HEK293 (cell line): ENCODE data around the gene ASB6.

ENCODE experiments used
- BCL11A ChIP-seq: fragments of 450-650 bp; formaldehyde crosslinking; IDR thresholded peaks from 2 replicates; pipeline ENCODE4 v1.5.1; 2016; ENCODE audit warnings: low read depth, missing biosample characterization, missing genetic modification characterization
- FEZF1 ChIP-seq: fragments of 450-650 bp; formaldehyde crosslinking; IDR thresholded peaks from 2 replicates; pipeline ENCODE4 v1.5.1; 2016; ENCODE audit warnings: missing biosample characterization, missing genetic modification characterization
- MYNN ChIP-seq: fragments of 450-650 bp; formaldehyde crosslinking; IDR thresholded peaks from 2 replicates; pipeline ENCODE4 v1.5.1; 2016; ENCODE audit warnings: missing biosample characterization, missing genetic modification characterization, borderline replicate concordance
- SP3 ChIP-seq: fragments of 450-650 bp; formaldehyde crosslinking; IDR thresholded peaks from 2 replicates; pipeline ENCODE4 v1.5.1; 2016; ENCODE audit warnings: missing biosample characterization, missing genetic modification characterization
- ZBTB8A ChIP-seq: fragments of 450-650 bp; formaldehyde crosslinking; IDR thresholded peaks from 2 replicates; pipeline ENCODE4 v1.5.1; 2016; ENCODE audit warnings: missing biosample characterization, missing genetic modification characterization
- ZFP41 ChIP-seq: fragments of 450-650 bp; formaldehyde crosslinking; IDR thresholded peaks from 2 replicates; pipeline ENCODE4 v1.5.1; 2016; ENCODE audit warnings: missing biosample characterization, missing genetic modification characterization, borderline replicate concordance
- ZNF138 ChIP-seq: fragments of 450-650 bp; formaldehyde crosslinking; IDR thresholded peaks from 2 replicates; pipeline ENCODE4 v1.5.1; 2016; ENCODE audit warnings: missing biosample characterization, missing genetic modification characterization, borderline replicate concordance
- ZNF274 ChIP-seq, 2 experiments: fragments of 200-500 bp in 1 of 2; fragments of 450-650 bp in 1 of 2; sonication (Bioruptor generic) in 1 of 2; formaldehyde crosslinking in 1 of 2; IDR thresholded peaks; 2 replicates each; pipeline versions ENCODE4 v1.5.1 to v1.6.1; 2014 to 2016; ENCODE audit warnings: borderline replicate concordance in 1 of 2, inconsistent platforms in 1 of 2, low read length in 1 of 2, missing biosample characterization in 1 of 2, missing genetic modification characterization in 1 of 2
- ZNF324 ChIP-seq: fragments of 450-650 bp; formaldehyde crosslinking; IDR thresholded peaks from 2 replicates; pipeline ENCODE4 v1.5.1; 2016; ENCODE audit warnings: missing biosample characterization, missing genetic modification characterization
- ZNF366 ChIP-seq: fragments of 450-650 bp; formaldehyde crosslinking; conservative IDR thresholded peaks from 2 replicates; pipeline ENCODE4 v1.5.1; 2016; ENCODE audit warnings: missing biosample characterization, missing genetic modification characterization
- TF ChIP-seq, protein P1 (sequence below): sonication (generic); formaldehyde crosslinking; IDR thresholded peaks from 2 replicates; pipeline ENCODE4 v1.8.1; 2022; ENCODE audit warnings: mild to moderate bottlenecking, moderate library complexity, missing genetic modification reagents
- TF ChIP-seq, protein P2 (sequence below): fragments of 450-650 bp; formaldehyde crosslinking; IDR thresholded peaks from 2 replicates; pipeline ENCODE4 v1.5.1; 2016; ENCODE audit warnings: missing biosample characterization, missing genetic modification characterization
- TF ChIP-seq, protein P3 (sequence below): fragments of 450-650 bp; formaldehyde crosslinking; IDR thresholded peaks from 2 replicates; pipeline ENCODE4 v1.5.1; 2016; ENCODE audit warnings: missing biosample characterization, missing genetic modification characterization, borderline replicate concordance
- TF ChIP-seq, protein P4 (sequence below): fragments of 450-650 bp; formaldehyde crosslinking; IDR thresholded peaks from 2 replicates; pipeline ENCODE4 v1.5.1; 2016; ENCODE audit warnings: missing biosample characterization, missing genetic modification characterization

DNA sequence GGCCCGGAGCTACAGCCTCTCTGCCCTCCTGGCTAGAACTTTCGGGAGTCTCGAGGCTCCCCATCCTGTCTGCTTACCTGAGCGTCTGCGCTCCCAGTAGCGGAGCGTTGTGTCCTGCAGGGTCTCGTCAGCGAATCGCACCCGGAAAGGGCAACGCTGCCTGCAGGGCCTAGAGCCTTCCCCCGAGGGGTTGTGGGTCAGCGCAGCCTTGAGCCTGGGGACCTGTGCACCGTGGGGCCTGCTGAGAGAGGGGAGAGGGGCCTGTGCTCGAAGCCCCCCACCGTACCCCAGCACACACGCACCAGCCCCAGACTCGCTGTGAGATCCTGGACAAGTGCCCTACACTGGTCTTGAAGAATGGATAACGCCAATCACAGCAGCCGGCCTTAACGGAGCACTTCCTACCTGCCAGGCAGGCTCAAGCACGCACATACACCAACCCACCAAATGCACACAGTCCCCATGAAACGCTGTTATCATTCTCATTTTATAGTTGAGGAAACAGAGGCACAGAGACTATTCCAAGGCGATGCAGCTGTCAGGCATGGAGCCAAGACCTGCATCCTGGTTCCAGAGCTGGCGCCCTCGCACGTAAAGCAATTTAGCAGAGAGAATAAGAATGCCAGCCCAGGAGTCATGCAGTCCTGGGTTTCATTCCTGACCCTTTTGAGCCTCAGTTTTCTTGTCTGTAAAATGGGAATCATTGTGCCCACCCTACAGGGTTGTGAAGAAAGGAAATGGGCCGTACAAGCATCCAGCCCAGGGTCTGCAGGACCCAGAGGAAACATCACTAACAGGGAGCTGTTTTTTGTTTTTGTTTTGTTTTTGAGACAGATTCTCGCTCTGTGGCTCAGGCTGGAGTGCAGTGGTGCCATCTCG, 26.3 kb downstream of the ASB6 start:
- TF ChIP-seq, protein P1, sequence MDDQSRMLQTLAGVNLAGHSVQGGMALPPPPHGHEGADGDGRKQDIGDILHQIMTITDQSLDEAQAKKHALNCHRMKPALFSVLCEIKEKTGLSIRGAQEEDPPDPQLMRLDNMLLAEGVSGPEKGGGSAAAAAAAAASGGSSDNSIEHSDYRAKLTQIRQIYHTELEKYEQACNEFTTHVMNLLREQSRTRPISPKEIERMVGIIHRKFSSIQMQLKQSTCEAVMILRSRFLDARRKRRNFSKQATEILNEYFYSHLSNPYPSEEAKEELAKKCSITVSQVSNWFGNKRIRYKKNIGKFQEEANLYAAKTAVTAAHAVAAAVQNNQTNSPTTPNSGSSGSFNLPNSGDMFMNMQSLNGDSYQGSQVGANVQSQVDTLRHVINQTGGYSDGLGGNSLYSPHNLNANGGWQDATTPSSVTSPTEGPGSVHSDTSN (CRISPR knock-in tag), result no peak
- TF ChIP-seq, protein P2, sequence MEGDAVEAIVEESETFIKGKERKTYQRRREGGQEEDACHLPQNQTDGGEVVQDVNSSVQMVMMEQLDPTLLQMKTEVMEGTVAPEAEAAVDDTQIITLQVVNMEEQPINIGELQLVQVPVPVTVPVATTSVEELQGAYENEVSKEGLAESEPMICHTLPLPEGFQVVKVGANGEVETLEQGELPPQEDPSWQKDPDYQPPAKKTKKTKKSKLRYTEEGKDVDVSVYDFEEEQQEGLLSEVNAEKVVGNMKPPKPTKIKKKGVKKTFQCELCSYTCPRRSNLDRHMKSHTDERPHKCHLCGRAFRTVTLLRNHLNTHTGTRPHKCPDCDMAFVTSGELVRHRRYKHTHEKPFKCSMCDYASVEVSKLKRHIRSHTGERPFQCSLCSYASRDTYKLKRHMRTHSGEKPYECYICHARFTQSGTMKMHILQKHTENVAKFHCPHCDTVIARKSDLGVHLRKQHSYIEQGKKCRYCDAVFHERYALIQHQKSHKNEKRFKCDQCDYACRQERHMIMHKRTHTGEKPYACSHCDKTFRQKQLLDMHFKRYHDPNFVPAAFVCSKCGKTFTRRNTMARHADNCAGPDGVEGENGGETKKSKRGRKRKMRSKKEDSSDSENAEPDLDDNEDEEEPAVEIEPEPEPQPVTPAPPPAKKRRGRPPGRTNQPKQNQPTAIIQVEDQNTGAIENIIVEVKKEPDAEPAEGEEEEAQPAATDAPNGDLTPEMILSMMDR (tag by site-specific recombination), result no peak
- TF ChIP-seq, protein P3, sequence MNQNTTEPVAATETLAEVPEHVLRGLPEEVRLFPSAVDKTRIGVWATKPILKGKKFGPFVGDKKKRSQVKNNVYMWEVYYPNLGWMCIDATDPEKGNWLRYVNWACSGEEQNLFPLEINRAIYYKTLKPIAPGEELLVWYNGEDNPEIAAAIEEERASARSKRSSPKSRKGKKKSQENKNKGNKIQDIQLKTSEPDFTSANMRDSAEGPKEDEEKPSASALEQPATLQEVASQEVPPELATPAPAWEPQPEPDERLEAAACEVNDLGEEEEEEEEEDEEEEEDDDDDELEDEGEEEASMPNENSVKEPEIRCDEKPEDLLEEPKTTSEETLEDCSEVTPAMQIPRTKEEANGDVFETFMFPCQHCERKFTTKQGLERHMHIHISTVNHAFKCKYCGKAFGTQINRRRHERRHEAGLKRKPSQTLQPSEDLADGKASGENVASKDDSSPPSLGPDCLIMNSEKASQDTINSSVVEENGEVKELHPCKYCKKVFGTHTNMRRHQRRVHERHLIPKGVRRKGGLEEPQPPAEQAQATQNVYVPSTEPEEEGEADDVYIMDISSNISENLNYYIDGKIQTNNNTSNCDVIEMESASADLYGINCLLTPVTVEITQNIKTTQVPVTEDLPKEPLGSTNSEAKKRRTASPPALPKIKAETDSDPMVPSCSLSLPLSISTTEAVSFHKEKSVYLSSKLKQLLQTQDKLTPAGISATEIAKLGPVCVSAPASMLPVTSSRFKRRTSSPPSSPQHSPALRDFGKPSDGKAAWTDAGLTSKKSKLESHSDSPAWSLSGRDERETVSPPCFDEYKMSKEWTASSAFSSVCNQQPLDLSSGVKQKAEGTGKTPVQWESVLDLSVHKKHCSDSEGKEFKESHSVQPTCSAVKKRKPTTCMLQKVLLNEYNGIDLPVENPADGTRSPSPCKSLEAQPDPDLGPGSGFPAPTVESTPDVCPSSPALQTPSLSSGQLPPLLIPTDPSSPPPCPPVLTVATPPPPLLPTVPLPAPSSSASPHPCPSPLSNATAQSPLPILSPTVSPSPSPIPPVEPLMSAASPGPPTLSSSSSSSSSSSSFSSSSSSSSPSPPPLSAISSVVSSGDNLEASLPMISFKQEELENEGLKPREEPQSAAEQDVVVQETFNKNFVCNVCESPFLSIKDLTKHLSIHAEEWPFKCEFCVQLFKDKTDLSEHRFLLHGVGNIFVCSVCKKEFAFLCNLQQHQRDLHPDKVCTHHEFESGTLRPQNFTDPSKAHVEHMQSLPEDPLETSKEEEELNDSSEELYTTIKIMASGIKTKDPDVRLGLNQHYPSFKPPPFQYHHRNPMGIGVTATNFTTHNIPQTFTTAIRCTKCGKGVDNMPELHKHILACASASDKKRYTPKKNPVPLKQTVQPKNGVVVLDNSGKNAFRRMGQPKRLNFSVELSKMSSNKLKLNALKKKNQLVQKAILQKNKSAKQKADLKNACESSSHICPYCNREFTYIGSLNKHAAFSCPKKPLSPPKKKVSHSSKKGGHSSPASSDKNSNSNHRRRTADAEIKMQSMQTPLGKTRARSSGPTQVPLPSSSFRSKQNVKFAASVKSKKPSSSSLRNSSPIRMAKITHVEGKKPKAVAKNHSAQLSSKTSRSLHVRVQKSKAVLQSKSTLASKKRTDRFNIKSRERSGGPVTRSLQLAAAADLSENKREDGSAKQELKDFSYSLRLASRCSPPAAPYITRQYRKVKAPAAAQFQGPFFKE (tag by site-specific recombination), result no peak
- TF ChIP-seq SP3 (no peak), ZNF366 (no peak), ZNF138 (tag by site-specific recombination) (no peak), ZBTB8A (no peak), FEZF1 (no peak), BCL11A (tag by site-specific recombination) (no peak), ZNF274 (IDR thresholded peaks at IDR 0.05; ENCODE audit: low read length) (no peak), ZNF274 (tag by site-specific recombination; IDR thresholded peaks at IDR 0.05; ENCODE audit: borderline replicate concordance) (no peak), MYNN (tag by site-specific recombination) (no peak), ZFP41 (no peak), ZNF324 (tag by site-specific recombination) (no peak)
- TF ChIP-seq, protein P4, sequence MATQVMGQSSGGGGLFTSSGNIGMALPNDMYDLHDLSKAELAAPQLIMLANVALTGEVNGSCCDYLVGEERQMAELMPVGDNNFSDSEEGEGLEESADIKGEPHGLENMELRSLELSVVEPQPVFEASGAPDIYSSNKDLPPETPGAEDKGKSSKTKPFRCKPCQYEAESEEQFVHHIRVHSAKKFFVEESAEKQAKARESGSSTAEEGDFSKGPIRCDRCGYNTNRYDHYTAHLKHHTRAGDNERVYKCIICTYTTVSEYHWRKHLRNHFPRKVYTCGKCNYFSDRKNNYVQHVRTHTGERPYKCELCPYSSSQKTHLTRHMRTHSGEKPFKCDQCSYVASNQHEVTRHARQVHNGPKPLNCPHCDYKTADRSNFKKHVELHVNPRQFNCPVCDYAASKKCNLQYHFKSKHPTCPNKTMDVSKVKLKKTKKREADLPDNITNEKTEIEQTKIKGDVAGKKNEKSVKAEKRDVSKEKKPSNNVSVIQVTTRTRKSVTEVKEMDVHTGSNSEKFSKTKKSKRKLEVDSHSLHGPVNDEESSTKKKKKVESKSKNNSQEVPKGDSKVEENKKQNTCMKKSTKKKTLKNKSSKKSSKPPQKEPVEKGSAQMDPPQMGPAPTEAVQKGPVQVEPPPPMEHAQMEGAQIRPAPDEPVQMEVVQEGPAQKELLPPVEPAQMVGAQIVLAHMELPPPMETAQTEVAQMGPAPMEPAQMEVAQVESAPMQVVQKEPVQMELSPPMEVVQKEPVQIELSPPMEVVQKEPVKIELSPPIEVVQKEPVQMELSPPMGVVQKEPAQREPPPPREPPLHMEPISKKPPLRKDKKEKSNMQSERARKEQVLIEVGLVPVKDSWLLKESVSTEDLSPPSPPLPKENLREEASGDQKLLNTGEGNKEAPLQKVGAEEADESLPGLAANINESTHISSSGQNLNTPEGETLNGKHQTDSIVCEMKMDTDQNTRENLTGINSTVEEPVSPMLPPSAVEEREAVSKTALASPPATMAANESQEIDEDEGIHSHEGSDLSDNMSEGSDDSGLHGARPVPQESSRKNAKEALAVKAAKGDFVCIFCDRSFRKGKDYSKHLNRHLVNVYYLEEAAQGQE (tag by site-specific recombination), result no peak
